Lower lobe of right lung (tissue), 2 donors: Measurements from ENCODE around the gene NFXL1. TPM values are rescaled to one million over a fixed set of nuclear protein-coding genes. Genes with fewer than 3 reads are reported as not detected.
"Not testable (repeated sequence)": the region's sequence is repeated elsewhere in the genome, so short reads cannot be mapped to it uniquely, and the experiment has no call there.

ENCODE experiments used
- ATAC-seq, 2 donors: fragments of 200-7000 bp; cut with Tn5 transposase; one replicate each; pipeline ENCODE4 v1.9.1; 2020 to 2022; ENCODE audit warnings: mild to moderate bottlenecking in 2 of 2, moderate library complexity in 2 of 2
- DNase-seq: peaks from one replicate; pipeline ENCODE4 v3.0.0-alpha.2; 2020
- H3K27ac ChIP-seq: fragments of 200-600 bp; one replicate; pipeline ENCODE4 v1.8.0; 2022
- H3K27me3 ChIP-seq: fragments of 200-600 bp; one replicate; pipeline ENCODE4 v1.8.0; 2022; ENCODE audit warnings: low read depth
- H3K36me3 ChIP-seq: fragments of 200-600 bp; one replicate; pipeline ENCODE4 v1.8.0; 2022; ENCODE audit warnings: mild to moderate bottlenecking
- H3K4me1 ChIP-seq: fragments of 200-600 bp; one replicate; pipeline ENCODE4 v1.8.0; 2022
- H3K4me3 ChIP-seq: fragments of 200-600 bp; one replicate; pipeline ENCODE4 v1.8.0; 2022; ENCODE audit warnings: mild to moderate bottlenecking
- H3K9me3 ChIP-seq: fragments of 200-600 bp; one replicate; pipeline ENCODE4 v1.8.0; 2022
- CTCF ChIP-seq: fragments of 200-600 bp; IDR thresholded peaks from one replicate; pipeline ENCODE4 v1.8.0; 2022; ENCODE audit warnings: antibody characterized with exemption, mild to moderate bottlenecking
- intact Hi-C: fragments of 100-400 bp; cut with DNase I; formaldehyde crosslinking; loops from one replicate; pipeline ENCODE4 v1.11.0; 2022
- total RNA-seq: library from RNA; stranded (reverse); fragmentation: NEBNext Ultra II Directional; extraction: Animal tissue kit (Norgen Biotek cat#: 25700); gene quantifications from one replicate; pipeline ENCODE4 v1.2.1, GENCODE V29; 2021
- donor health status: DM: no; HTN: yes; CAD: no; lungs with severe emphysema.

Gene NFXL1
- total RNA-seq, 1 donor from 2014 or later = 13.4 TPM

DNA sequence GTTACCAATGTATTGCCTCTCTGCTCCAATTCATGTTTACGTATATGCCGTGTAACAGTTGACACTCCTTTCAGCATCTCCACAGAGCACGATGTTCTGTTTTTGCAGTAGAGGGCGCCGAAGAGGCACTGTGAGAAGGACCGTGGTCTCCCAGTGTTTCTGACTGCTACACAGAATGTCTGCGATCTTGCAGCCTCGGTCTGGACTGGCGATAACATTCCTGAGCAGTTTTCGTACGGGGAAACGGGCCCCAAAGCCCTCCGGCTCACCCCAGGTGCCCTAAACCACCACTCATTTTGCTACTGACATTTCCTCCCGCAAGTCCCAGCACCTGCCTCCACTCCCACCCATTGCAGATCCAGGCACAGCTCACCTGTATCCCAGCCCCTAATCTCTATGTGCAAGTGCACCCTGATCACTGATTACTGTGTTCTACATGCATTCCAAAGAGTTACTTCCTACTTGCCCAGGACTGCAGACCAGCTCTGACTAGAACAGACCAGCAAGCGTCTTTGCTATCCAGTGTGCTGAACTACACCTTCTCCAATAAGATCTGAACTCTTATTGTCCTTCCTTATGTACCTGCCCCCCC, 12.4 kb upstream of the NFXL1 start:
- H3K9me3 ChIP-seq = no peaks in the 10 kb centered on the region
- no peak for DNase-seq
- peak; percentile 68 for TF ChIP-seq CTCF
- H3K36me3 ChIP-seq = no peaks in the 10 kb centered on the region
- H3K27me3 ChIP-seq = no peaks in the 10 kb centered on the region
- peaks cover 7% of the 10 kb centered on the region for H3K4me1 ChIP-seq
- peak overlapping the region; percentile 13 for H3K4me3 ChIP-seq
- intact Hi-C loops = no loop called here
- no peak overlapping the region for H3K27ac ChIP-seq
- peak; percentile 91 to 93 for ATAC-seq

- H3K27ac ChIP-seq, ATAC-seq, H3K9me3 ChIP-seq, H3K27me3 ChIP-seq, intact Hi-C loops, DNase-seq, H3K4me3 ChIP-seq, H3K36me3 ChIP-seq, H3K4me1 ChIP-seq: not testable (repeated sequence)
Measured at GRCh38 chr4:47923261-47923608, 8.9 kb upstream of the NFXL1 start.

DNA sequence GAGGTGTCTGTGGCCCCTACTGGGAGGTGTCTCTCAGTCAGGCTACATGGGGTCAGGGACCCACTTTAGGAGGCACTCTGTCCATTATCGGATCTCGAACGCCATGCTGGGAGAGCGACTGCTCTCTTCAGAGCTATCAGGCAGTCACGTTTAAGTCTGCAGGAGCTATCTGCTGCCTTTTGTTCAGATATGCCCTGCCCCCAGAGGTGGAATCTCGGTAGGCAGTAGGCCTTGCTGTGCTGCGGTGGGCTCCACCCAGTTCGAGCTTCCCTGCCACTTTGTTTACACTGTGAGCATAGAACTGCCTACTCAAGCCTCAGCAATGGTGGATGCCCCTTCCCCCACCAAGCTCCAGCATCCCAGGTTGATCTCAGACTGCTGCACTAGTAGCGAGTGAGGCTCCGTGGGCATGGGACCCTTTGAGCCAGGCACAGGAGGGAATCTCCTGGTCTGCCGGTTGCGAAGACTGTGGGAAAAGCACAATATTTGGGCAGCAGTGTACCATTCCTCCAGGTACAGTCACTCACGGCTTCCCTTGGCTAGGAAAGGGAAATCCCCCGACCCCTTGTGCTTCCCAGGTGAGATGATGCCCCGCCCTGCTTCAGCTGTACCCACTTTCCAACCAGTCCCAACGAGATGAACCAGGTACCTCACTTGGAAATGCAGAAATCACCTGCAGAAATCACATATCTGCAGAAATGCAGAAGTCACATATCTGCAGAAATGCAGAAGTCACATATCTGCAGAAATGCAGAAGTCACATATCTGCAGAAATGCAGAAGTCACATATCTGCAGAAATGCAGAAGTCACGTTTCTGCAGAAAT, 8.3 kb upstream of the NFXL1 start:
- H3K36me3 ChIP-seq, H3K27me3 ChIP-seq, H3K4me1 ChIP-seq, ATAC-seq, H3K27ac ChIP-seq, intact Hi-C loops, H3K4me3 ChIP-seq, H3K9me3 ChIP-seq, DNase-seq: not testable (repeated sequence)

DNA sequence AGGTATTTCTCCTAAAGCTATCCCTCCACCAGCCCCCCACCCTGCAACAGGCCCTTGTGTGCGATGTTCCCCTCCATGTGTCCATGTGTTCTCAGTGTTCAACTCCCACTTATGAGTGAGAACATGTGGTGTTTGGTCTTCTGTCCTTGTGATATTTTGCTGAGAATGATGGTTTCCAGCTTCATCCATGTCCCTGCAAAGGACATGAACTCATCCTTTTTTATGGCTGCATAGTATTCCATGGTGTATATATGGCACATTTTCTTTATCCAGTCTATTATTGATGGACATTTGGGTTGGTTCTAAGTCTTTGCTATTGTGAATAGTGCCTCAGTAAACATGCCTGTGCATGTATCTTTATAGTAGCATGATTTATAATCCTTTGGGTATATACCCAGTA, 2.8 kb upstream of the NFXL1 start:
- ATAC-seq, H3K4me3 ChIP-seq, intact Hi-C loops, H3K36me3 ChIP-seq, DNase-seq, H3K27me3 ChIP-seq, H3K27ac ChIP-seq, H3K9me3 ChIP-seq: not testable (repeated sequence)
- peaks cover 14% of the 10 kb centered on the region for H3K4me1 ChIP-seq

DNA sequence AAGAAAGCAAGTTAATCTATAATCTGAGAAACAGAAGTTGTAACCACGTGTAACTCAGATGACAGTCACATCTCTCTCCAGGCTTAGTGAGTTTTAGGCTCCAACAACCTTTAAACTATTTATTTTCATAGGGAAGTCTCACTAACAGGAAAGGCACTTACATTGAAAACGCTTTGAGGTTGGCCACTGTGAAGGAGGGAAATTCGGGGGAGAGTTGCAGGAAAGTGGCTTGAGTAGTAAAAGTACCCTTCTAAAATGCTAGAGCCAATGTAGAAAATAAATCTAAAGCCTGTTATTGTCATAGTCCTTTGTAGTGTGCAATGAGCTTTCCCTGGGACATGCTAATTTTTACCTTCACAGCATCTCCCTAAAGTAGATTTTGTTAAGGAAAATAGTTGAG, 995 bp upstream of the NFXL1 start:
- H3K27me3 ChIP-seq = no peaks in the 10 kb centered on the region
- ATAC-seq = no peak
- H3K4me3 ChIP-seq = peak overlapping the region; percentile 94
- peaks cover 22% of the 10 kb centered on the region for H3K4me1 ChIP-seq
- no peak overlapping the region for H3K27ac ChIP-seq
- no peak for DNase-seq
- intact Hi-C loops = no loop called here
- no peaks in the 10 kb centered on the region for H3K9me3 ChIP-seq
- peaks cover 5% of the 10 kb centered on the region for H3K36me3 ChIP-seq
- TF ChIP-seq CTCF = no peak

- no peak for ATAC-seq
Measured at GRCh38 chr4:47914926-47915237, 499 bp upstream of the NFXL1 start.

More at GRCh38 chr4:47914926-47915237, 499 bp upstream of the NFXL1 start:
- peaks cover 10% of the 10 kb centered on the region for H3K36me3 ChIP-seq
- H3K9me3 ChIP-seq = no peaks in the 10 kb centered on the region
- no peak for DNase-seq
- intact Hi-C loops = no loop called here
- peak overlapping the region; percentile 94 for H3K4me3 ChIP-seq
- H3K4me1 ChIP-seq = peaks cover 22% of the 10 kb centered on the region
- no peak for TF ChIP-seq CTCF
- H3K27me3 ChIP-seq = no peaks in the 10 kb centered on the region
- peak overlapping the region; percentile 86 for H3K27ac ChIP-seq
